Neural progenitor cell (in vitro differentiated cells): Measurements from ENCODE around the gene LYST.

ENCODE experiments used
- CTCF ChIP-seq: fragments of 200-600 bp; sonication (generic); IDR thresholded peaks from 2 replicates; pipeline ENCODE4 v1.5.1; 2017; ENCODE audit warnings: antibody characterized with exemption, mild to moderate bottlenecking
- EZH2phosphoT487 ChIP-seq: fragments of 200-600 bp; sonication (generic); IDR thresholded peaks from 2 replicates; pipeline ENCODE4 v1.6.1; 2017; ENCODE audit warnings: antibody characterized with exemption

GRCh38 chr1:235640580-235640979 lies 226.1 kb downstream of the LYST start:
- TF ChIP-seq CTCF: no peak
- no peak for TF ChIP-seq EZH2phosphoT487
